Suprapubic skin (tissue), 4 donors: ENCODE measurements around the gene TMEM217. TPM values are rescaled to one million over a fixed set of nuclear protein-coding genes. Genes with fewer than 3 reads are reported as not detected.
A peak's percentile ranks its signal among the peaks of the same experiment; 100 is the strongest.

ENCODE experiments used
- DNase-seq, 2 donors: peaks; one replicate each; pipeline ENCODE4 v3.0.0-alpha.2; 2019; ENCODE audit warnings: low spot score in 2 of 2
- H3K27ac ChIP-seq: fragments of 200-600 bp; sonication (generic); one replicate; pipeline ENCODE4 v1.5.1; 2019
- H3K27me3 ChIP-seq: fragments of 200-600 bp; sonication (generic); one replicate; pipeline ENCODE4 v1.5.1; 2019
- H3K36me3 ChIP-seq: fragments of 200-600 bp; sonication (generic); one replicate; pipeline ENCODE4 v1.5.1; 2019
- H3K4me1 ChIP-seq: fragments of 200-600 bp; sonication (generic); one replicate; pipeline ENCODE4 v1.5.1; 2019
- H3K4me3 ChIP-seq: fragments of 200-600 bp; sonication (generic); one replicate; pipeline ENCODE4 v1.5.1; 2019; ENCODE audit warnings: mild to moderate bottlenecking
- H3K9me3 ChIP-seq: fragments of 200-600 bp; sonication (generic); one replicate; pipeline ENCODE4 v1.5.1; 2019
- CTCF ChIP-seq, 2 donors: fragments of 200-600 bp in 1 of 2; fragments of 450-650 bp in 1 of 2; sonication (generic) in 1 of 2; IDR thresholded peaks; one replicate each; pipeline ENCODE4 v1.5.1; 2016 to 2019; ENCODE audit warnings: antibody characterized with exemption in 2 of 2, mild to moderate bottlenecking in 1 of 2, moderate library complexity in 1 of 2
- EP300 ChIP-seq: sonication (generic); formaldehyde crosslinking; IDR thresholded peaks from one replicate; pipeline ENCODE4 v1.6.1; 2017; ENCODE audit warnings: antibody characterized with exemption
- POLR2A ChIP-seq, 2 donors: fragments of 450-650 bp; IDR thresholded peaks; one replicate each; pipeline ENCODE4 v1.6.1; 2017; ENCODE audit warnings: antibody characterized with exemption in 2 of 2, mild to moderate bottlenecking in 2 of 2, moderate library complexity in 2 of 2
- POLR2AphosphoS5 ChIP-seq, 3 donors: sonication (generic); formaldehyde crosslinking; IDR thresholded peaks; one replicate each; pipeline ENCODE4 v1.6.1; 2017; ENCODE audit warnings: antibody characterized with exemption in 3 of 3
- WGBS: methylation state at CpG from one replicate; pipeline ENCODE4 v1.1.5; 2018; 5-methylcytosine and 5-hydroxymethylcytosine counted together
- total RNA-seq, 4 donors: library from RNA; depleted of rRNA; stranded (reverse); fragments of >200 nt; gene quantifications; one replicate each; pipeline ENCODE4 v1.1.0, GENCODE V29; 2016

Gene TMEM217
- total RNA-seq, 4 donors from 2014 or later = 0.30 to 3.3 (median 2.6) TPM; not detected in 1

- H3K27ac ChIP-seq = no peak overlapping the region
- 90% methylated on average over 4 of the region's 4 CpGs for WGBS
Observed at GRCh38 chr6:37205997-37206340, 52.0 kb downstream of the TMEM217 start.

GRCh38 chr6:37205175-37205996, 52.6 kb downstream of the TMEM217 start:
- Histone ChIP-seq H3K27ac (no peak overlapping the region), H3K9me3 (no peaks in the 10 kb centered on the region), H3K4me3 (no peak overlapping the region), H3K27me3 (no peaks in the 10 kb centered on the region), H3K36me3 (no peaks in the 10 kb centered on the region), H3K4me1 (peaks cover 3% of the 10 kb centered on the region)
- WGBS = 67% methylated on average over 13 of the region's 13 CpGs
- TF ChIP-seq CTCF (IDR thresholded peaks at IDR 0.05) = no peak
- TF ChIP-seq POLR2AphosphoS5 (IDR thresholded peaks at IDR 0.05) = no peak
- TF ChIP-seq POLR2A (IDR thresholded peaks at IDR 0.05) = no peak
- no peak for TF ChIP-seq EP300
- DNase-seq = peak in 1 of 2 donors; percentile 34

More at GRCh38 chr6:37205997-37206340, 52.0 kb downstream of the TMEM217 start:
- no peaks in the 10 kb centered on the region for H3K36me3 ChIP-seq
- TF ChIP-seq CTCF (IDR thresholded peaks at IDR 0.05) (no peak), POLR2A (IDR thresholded peaks at IDR 0.05) (no peak), POLR2AphosphoS5 (IDR thresholded peaks at IDR 0.05) (no peak), EP300 (no peak)
- H3K27me3 ChIP-seq = no peaks in the 10 kb centered on the region
- no peak overlapping the region for H3K4me3 ChIP-seq
- no peaks in the 10 kb centered on the region for H3K9me3 ChIP-seq
- no peak for DNase-seq
- H3K4me1 ChIP-seq = peaks cover 3% of the 10 kb centered on the region

GRCh38 chr6:37204014-37204751, 53.8 kb downstream of the TMEM217 start:
- H3K27ac ChIP-seq = no peak overlapping the region
- DNase-seq = peak in 1 of 2 donors; percentile 24

GRCh38 chr6:37202788-37203491, 55.0 kb downstream of the TMEM217 start:
- DNase-seq = no peak
- 56% methylated on average over 7 of the region's 7 CpGs for WGBS
- H3K27ac ChIP-seq = no peak overlapping the region

More at GRCh38 chr6:37204014-37204751, 53.8 kb downstream of the TMEM217 start:
- no peaks in the 10 kb centered on the region for H3K27me3 ChIP-seq
- H3K4me1 ChIP-seq = peaks cover 3% of the 10 kb centered on the region
- 73% methylated on average over 7 of the region's 7 CpGs for WGBS
- H3K4me3 ChIP-seq = no peak overlapping the region
- TF ChIP-seq POLR2AphosphoS5 (IDR thresholded peaks at IDR 0.05) (no peak), POLR2A (IDR thresholded peaks at IDR 0.05) (no peak), EP300 (no peak), CTCF (IDR thresholded peaks at IDR 0.05) (no peak)
- H3K36me3 ChIP-seq = no peaks in the 10 kb centered on the region
- H3K9me3 ChIP-seq = no peaks in the 10 kb centered on the region

More at GRCh38 chr6:37202788-37203491, 55.0 kb downstream of the TMEM217 start:
- H3K27me3 ChIP-seq = no peaks in the 10 kb centered on the region
- H3K4me3 ChIP-seq = no peak overlapping the region
- H3K36me3 ChIP-seq = no peaks in the 10 kb centered on the region
- TF ChIP-seq POLR2A (IDR thresholded peaks at IDR 0.05) (no peak), POLR2AphosphoS5 (IDR thresholded peaks at IDR 0.05) (no peak), EP300 (no peak), CTCF (IDR thresholded peaks at IDR 0.05) (no peak)
- H3K9me3 ChIP-seq = no peaks in the 10 kb centered on the region
- H3K4me1 ChIP-seq = peaks cover 3% of the 10 kb centered on the region
